DOHH2 (cell line): ENCODE data around the gene SLC6A3.

ENCODE experiments used
- EZH2phosphoT487 ChIP-seq: fragments of 200-600 bp; sonication (generic); IDR thresholded peaks from 2 replicates; pipeline ENCODE4 v1.6.1; 2017; ENCODE audit warnings: borderline replicate concordance, mild to moderate bottlenecking, antibody characterized with exemption, low read length, moderate library complexity, mixed read lengths
- TF ChIP-seq, protein P1 (sequence below): fragments of 200-600 bp; sonication (generic); IDR thresholded peaks from one replicate; pipeline ENCODE4 v1.5.1; 2014; ENCODE audit warnings: antibody characterized with exemption, mild to moderate bottlenecking, low read depth, low read length; ENCODE audit not compliant: poor library complexity, severe bottlenecking

GRCh38 chr5:1478271-1479035 lies 33.2 kb upstream of the SLC6A3 start:
- TF ChIP-seq, protein P1, sequence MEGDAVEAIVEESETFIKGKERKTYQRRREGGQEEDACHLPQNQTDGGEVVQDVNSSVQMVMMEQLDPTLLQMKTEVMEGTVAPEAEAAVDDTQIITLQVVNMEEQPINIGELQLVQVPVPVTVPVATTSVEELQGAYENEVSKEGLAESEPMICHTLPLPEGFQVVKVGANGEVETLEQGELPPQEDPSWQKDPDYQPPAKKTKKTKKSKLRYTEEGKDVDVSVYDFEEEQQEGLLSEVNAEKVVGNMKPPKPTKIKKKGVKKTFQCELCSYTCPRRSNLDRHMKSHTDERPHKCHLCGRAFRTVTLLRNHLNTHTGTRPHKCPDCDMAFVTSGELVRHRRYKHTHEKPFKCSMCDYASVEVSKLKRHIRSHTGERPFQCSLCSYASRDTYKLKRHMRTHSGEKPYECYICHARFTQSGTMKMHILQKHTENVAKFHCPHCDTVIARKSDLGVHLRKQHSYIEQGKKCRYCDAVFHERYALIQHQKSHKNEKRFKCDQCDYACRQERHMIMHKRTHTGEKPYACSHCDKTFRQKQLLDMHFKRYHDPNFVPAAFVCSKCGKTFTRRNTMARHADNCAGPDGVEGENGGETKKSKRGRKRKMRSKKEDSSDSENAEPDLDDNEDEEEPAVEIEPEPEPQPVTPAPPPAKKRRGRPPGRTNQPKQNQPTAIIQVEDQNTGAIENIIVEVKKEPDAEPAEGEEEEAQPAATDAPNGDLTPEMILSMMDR: no peak
- TF ChIP-seq EZH2phosphoT487: no peak
